HCT116 (cell line): Measurements from ENCODE around the gene DHCR24.

Experiments
- CEBPB ChIP-seq: IDR thresholded peaks from 2 replicates; pipeline ENCODE4 v1.6.1; 2012; ENCODE audit warnings: low read depth
- EZH2 ChIP-seq: fragments of 200-600 bp; sonication (generic); IDR thresholded peaks from 2 replicates; pipeline ENCODE4 v1.6.1; 2017; ENCODE audit warnings: antibody characterized with exemption, mixed run types
- JUND ChIP-seq: IDR thresholded peaks from 2 replicates; pipeline ENCODE4 v1.6.1; 2012
- POLR2A ChIP-seq: IDR thresholded peaks from 2 replicates; pipeline ENCODE4 v1.7.0; 2011; ENCODE audit warnings: borderline replicate concordance; ENCODE audit not compliant: insufficient read depth, insufficient read length; ENCODE audit errors: extremely low read depth
- SP1 ChIP-seq: IDR thresholded peaks from 2 replicates; pipeline ENCODE4 v1.6.1; 2012; ENCODE audit warnings: low read depth
- TF ChIP-seq, protein P1 (sequence below): IDR thresholded peaks from 2 replicates; pipeline ENCODE4 v1.6.1; 2012
- TF ChIP-seq, protein P2 (sequence below): IDR thresholded peaks from 2 replicates; pipeline ENCODE4 v1.6.1; 2011; ENCODE audit warnings: mild to moderate bottlenecking, low read length, moderate library complexity; ENCODE audit not compliant: insufficient replicate concordance; ENCODE audit errors: extremely low read depth

DNA sequence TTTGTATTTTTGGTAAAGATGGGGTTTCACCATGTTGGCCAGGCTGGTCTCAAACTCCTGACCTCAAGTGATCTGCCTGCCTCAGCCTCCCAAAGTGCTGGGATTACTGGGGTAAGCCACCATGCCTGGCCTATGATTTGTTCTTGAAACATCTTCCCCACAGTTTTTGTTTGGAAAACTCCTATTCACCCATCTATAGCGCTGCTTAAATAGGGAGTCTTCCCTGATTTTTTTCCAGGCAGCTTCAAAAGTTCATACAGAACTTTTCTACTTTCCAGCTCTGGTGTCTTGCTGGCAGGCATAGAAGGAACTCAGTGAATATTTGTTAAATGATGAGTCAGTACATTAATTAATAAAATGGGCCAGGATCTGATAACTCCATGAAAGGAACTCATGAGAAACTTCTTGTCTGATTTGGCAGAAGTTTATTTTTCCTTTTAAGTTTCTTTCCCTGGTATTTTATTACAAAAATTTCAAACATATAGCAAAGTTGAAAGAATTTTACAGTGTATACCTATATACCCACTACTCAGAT lies 52.9 kb downstream of the DHCR24 start:
- no peak for TF ChIP-seq EZH2
- no peak for TF ChIP-seq POLR2A
- TF ChIP-seq, protein P1, sequence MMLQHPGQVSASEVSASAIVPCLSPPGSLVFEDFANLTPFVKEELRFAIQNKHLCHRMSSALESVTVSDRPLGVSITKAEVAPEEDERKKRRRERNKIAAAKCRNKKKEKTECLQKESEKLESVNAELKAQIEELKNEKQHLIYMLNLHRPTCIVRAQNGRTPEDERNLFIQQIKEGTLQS: no peak
- no peak for TF ChIP-seq JUND
- no peak for TF ChIP-seq SP1
- TF ChIP-seq, protein P2, sequence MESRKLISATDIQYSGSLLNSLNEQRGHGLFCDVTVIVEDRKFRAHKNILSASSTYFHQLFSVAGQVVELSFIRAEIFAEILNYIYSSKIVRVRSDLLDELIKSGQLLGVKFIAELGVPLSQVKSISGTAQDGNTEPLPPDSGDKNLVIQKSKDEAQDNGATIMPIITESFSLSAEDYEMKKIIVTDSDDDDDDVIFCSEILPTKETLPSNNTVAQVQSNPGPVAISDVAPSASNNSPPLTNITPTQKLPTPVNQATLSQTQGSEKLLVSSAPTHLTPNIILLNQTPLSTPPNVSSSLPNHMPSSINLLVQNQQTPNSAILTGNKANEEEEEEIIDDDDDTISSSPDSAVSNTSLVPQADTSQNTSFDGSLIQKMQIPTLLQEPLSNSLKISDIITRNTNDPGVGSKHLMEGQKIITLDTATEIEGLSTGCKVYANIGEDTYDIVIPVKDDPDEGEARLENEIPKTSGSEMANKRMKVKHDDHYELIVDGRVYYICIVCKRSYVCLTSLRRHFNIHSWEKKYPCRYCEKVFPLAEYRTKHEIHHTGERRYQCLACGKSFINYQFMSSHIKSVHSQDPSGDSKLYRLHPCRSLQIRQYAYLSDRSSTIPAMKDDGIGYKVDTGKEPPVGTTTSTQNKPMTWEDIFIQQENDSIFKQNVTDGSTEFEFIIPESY: no peak
- TF ChIP-seq CEBPB: no peak
